Suprapubic skin (tissue), 4 donors: ENCODE data around the gene SERGEF.

Experiments
- CTCF ChIP-seq, 2 donors: fragments of 200-600 bp in 1 of 2; fragments of 450-650 bp in 1 of 2; sonication (generic) in 1 of 2; IDR thresholded peaks; one replicate each; pipeline ENCODE4 v1.5.1; 2016 to 2019; ENCODE audit warnings: antibody characterized with exemption in 2 of 2, mild to moderate bottlenecking in 1 of 2, moderate library complexity in 1 of 2
- POLR2A ChIP-seq, 2 donors: fragments of 450-650 bp; IDR thresholded peaks; one replicate each; pipeline ENCODE4 v1.6.1; 2017; ENCODE audit warnings: antibody characterized with exemption in 2 of 2, mild to moderate bottlenecking in 2 of 2, moderate library complexity in 2 of 2
- POLR2AphosphoS5 ChIP-seq, 3 donors: sonication (generic); formaldehyde crosslinking; IDR thresholded peaks; one replicate each; pipeline ENCODE4 v1.6.1; 2017; ENCODE audit warnings: antibody characterized with exemption in 3 of 3

DNA sequence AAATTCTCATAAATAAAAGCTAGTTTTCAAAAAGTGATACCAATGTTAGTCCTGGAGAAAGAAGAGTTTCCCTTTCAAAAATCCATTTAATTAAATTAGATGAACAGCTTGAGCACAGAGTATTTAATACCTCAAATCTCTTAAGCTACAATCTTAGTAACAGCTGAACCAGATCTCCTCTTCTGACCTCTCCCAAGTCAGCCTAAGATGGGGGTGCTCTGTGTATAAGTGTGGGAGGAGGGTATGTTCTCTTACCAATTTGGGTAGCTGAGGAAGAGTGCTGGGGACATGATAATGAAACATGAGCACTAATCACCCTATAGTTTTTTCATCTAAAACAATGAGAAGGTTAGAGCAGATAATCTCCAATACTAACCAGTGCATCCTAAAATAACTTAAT lies 23.6 kb upstream of the SERGEF start:
- TF ChIP-seq CTCF (IDR thresholded peaks at IDR 0.05) (no peak), POLR2A (IDR thresholded peaks at IDR 0.05) (no peak), POLR2AphosphoS5 (IDR thresholded peaks at IDR 0.05) (no peak)
